Kidney capillary endothelial cell (primary cell): ENCODE data around the gene PGF.
"Not testable (repeated sequence)": the region's sequence is repeated elsewhere in the genome, so short reads cannot be mapped to it uniquely, and the experiment has no call there.

ENCODE experiments used
- DNase-seq: peaks from one replicate; pipeline ENCODE4 v3.0.0-alpha.2; 2018; ENCODE audit warnings: low spot score

Gene PGF

DNA sequence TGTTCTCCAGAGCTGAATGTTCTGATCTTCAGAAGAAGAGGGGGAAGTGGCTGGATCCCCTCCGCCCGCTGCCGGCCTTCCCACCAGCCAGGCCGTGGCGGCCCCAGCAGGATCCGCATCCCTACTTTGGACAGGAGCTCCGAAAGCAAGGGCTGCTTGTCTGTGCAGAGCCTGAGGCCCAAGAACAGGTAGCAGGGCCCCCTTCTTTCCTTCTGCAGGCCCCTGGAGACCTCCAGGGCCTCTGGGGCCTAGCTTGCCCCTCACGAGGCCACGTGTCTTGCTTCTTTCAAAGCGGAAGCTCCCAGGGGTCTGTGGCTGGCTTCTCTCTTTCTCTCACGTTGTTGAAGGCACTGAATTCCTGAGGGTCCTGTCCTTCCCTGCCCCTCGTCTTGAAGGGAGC, 13.2 kb downstream of the PGF start:
- no peak for DNase-seq

DNA sequence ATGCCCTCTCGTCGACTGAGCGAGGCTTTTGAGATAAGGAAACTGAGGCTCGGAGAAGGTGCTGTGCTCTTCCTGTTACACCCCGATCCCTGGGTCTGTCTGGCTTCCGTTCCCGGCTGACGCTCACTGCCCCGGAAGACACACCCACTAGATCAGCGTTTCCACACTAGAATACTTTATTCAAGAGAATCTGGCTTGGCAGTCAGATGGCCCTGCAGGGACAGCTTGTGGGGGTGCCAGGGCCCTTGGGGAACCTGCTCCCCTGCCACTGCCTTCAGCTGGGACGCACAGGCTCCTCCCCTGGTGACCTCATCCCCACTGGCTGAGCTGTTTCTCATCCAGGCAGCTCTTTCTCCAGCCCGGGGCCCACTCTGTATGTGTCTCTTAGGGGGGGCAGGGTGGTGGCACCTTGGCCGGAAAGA, 13.7 kb downstream of the PGF start:
- peak; percentile 61 for DNase-seq

DNA sequence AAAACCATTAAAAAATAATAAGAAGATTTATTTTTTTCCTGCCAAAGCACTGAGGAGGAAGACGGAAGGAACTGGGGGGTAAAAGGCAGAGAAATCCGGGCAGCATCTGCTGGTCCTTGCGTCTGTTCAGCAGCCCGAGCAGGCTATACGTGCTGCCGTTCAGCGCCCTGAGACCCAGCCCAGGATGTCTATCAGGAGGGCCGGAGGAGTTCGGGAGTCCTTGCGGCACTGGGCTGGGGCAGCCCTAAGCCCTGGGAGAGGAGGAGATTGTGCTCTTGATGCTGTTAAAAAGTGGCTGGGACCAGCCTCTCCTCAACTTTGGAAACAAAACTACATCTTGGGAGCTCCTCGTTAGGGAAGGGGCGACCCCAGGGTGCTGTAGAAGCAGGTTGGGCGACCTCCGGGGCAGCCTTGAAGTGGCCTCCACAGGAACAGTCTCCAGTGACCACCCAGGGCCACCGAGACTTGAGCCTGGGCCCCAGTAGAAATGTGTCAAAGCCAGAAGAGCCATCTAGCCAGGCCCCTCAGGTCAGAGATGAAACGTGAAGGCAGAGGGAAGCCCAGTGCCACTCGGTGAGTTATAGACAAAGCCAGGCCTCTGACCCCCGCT, 14.3 kb downstream of the PGF start:
- no peak for DNase-seq

DNA sequence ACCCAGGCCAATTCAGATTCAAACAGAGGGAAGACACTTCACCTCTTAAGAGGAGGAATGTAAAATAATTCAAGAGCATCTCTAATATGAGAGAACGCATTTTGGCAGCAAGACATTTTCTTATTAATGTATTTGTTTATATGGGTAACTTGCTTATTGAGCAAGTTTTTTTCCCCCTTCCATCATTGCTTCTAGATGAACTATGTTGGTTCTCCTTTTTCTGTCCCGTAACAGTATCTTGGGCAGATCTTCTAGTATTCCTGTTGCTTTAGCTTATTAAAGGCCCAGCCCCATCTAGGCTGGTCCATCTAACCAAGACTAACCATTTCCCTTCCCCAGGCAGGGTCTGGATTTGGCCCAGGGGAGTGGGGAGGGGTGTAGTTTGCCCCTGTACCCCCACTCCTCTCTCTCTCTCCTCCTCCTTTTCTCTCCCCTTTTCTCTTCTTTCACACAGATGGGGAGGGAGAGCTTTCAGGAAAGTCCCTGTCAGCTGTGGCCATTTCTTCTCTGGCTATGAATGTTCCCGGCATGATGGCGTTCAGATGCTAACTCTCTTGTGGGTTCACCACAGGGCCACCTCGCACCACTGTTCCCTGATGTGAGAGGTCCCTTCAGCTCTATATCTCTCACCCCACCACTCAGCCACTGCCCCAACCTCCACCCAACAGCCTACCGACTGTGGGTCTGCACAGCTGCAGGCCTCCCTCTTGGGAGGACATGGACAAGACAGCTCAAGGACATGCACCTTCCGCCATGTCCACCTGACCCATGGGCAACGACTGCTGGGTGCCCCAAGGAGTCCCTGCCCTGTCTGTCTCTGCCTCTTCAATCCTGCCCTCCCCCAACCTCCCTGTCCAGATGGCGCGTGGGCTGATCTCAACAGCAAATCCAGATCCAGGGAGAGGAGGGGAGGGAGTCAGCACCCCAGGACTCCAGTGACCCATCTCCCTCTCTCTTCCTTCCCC, 16.6 kb downstream of the PGF start:
- DNase-seq: no peak

DNA sequence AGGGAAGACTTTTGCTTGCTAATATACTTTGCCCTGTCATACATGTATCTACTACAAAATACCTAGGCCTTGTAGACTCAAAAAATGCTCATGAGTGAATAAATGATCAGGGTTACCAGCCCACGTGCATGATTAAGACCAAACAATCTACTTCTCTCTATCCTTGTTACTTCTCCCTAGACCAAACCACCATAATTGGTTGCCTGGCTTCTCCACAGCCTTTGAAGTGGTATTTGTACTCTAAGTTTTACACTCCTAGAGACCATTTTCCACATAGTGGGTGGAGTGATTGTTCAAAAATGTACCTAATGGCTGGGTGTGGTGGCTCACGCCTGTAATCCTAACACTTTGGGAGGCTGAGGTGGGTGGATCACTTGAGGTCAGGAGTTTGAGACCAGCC, 18.2 kb downstream of the PGF start:
- DNase-seq: no peak

DNA sequence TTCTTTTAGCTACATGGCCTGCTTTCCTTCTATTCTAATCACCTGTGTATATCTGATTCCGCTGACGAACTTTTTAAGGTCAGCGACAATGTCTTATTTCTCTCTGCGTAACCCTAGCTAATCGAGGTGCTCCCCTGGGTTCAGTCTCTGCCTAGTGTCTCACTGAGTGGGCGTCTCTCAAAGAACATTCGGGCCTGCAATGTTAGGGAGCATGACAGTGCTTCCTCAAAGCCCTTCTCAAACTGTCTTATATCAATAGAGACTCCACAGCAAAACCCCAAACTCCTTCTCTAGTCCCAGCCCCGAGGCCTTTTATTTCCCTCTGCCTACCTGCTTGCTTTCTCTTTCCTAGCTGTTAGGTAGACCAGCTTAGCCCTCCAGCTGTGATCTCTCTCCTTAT, 18.7 kb downstream of the PGF start:
- DNase-seq: no peak

DNA sequence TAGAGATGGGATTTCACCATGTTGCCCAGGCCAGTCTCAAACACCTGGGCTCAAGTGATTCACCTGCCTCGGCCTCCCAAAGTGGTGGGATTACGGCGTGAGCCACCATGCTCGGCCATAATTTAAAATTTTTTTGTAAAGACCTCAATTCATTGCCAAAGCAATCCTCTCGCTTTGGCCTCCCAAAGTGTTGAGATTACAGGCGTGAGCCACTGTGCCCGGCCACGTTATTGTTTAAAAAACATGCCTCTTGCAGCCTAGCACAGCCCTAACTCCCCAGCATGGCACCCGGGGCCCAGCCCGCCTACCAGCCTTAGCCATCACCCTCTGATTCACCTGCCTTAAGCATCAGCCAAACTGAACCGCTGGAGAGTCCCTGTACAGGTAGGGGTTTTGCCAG, 19.2 kb downstream of the PGF start:
- no peak for DNase-seq

DNA sequence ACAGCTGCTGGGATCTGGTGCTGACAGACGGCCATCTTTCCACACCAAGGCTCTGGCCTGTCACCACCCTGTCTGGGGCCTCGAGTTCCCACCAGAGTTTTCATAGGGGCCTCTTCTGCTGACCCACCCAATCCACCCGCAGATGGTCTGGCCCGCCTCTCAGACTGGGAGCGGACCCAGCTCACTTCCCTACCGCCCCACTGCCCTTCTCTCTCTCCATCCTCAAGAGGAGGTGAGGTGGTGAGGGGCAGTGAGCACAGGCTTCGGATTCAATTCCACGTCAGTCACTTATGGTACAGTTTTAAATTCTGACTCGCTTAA, 20.1 kb downstream of the PGF start:
- no peak for DNase-seq

DNA sequence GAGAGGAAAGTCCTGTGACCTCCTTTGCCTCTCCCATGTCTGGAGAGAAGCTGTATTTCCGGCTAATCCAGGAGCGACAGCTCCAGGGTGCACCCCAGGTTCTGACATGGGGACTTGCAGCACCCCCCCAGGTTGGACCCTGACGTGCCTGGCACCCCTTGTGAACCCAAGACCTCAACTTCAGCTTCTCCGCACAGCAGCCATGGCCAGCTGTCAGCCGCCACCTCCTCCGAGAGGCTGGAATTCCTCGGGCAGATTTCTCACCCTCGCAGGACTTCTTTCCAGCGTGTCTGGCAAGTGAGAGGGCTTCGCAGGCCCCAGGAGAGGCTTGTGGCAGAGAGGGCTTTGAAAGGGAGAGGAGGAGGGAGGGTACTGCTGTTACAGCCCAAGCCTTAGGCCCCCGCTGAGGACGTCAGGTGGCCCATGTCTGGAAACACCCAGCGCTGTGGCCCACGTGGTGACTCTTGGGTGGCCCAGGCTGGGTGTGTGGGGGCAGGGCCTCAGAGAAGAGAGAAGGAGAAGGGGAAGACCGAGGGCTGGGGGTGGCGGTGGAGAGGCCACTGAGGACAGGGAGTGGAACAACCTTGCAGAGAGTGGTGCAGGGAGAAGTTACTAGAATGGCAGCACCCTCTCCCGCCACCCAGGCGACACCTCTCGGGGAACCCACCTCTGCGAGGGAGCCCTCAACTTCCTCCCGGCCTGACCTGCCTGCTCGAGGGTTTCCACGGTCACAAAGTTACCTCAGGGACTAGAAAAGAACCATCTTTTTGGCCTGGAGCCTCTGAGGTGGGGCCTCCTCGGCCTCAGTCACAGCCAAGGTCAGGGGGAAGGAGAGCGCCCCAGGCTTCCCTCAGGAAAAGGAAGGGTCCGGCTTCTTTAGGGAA, 20.7 kb downstream of the PGF start:
- no peak for DNase-seq

DNA sequence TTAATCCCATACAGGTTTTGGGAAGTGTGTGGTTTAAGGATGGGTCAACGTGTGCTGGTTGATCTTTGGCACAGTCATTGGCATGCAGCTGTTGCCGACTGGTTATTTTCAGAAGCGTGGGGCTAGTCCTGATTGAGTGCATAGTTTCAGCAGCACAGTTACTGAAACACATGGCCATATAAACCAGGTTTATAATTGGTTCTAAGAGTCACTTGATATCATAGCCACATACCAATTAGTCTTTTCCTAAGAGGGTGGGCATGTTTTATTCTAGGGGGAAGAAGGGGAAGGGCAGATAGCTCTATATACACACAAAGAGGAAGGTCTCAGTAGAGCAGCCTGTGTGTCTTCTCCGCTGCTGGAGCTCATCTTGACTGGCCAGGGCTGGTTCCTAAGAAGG, 21.4 kb downstream of the PGF start:
- DNase-seq: no peak

DNA sequence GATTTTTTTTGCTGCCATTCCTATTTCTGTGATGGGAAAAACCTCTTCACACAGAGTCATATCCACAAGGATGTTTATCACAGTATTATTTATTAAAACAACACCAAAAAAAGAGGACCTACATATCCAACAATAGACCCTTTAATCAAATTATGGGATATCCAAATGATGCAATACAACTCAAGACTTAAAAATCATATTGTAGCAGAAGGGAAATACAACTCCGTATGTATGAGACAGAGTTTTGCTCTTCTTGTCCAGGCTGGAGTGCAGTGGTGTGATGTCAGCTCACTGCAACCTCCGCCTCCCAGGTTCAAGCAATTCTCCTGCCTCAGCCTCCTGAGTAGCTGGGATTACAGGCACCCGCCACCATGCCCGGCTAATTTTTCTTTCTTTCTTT, 22.5 kb downstream of the PGF start:
- DNase-seq: not testable (repeated sequence)

DNA sequence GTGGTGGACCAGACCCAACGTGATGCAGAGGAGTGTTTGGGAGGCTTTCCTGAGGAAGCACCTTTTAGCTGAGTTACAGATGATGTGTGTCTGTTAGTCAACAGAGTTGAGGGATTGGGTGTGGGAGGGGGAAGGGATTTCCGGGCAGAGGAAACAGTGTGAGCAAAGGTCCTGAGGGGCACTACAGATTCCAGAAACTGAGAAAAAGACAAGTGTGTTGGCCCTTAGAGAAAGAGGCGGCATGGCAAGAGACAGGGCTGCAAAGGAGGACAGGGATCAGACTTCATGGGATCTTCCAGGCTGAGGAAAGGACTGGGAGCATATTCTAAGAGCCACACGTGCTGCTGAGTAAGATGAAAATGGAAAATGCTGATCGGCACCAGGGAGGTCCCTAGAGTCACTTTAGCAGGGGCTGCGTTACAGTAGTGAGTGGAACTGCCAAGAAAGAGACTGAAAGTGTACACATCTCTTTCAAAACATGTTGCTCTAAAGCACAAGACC, 22.9 kb downstream of the PGF start:
- DNase-seq: peak; percentile 95

DNA sequence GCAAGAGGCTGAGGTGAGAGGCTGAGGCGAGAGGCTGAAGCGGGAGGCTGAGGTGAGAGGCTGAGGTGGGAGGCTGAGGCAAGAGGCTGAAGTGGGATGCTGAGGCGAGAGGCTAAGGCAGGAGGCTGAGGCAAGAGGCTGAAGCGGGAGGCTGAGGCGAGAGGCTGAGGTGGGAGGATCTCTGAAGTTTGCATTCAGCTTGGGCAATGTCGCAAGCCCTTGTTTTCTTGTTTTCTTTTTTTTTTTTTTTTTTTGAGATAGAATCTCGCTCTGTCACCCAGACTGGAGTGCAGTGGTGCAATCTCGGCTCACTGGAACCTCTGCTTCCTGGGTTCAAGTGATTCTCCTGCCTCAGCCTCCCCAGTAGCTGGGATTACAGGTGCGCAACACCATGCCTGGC, 23.7 kb downstream of the PGF start:
- not testable (repeated sequence) for DNase-seq

DNA sequence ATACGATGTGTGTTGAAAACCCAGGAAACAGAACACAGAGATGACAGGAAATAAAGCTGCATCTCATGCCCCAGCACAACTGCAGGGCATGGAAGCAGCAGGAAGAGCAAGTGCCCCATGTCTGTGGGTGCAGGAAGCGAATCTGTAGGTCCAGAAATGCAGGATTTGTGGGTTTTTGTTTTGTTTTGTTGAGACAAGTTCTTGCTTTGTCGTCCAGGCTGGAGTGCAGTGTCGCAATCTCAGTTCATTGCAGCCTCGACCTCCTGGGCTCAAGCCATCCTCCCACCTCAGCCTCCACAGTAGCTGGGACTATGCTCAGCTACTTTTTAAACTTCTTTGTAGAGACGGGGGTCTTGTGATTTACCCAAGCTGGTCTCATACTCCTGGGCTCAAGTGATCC, 26.2 kb downstream of the PGF start:
- DNase-seq: no peak

DNA sequence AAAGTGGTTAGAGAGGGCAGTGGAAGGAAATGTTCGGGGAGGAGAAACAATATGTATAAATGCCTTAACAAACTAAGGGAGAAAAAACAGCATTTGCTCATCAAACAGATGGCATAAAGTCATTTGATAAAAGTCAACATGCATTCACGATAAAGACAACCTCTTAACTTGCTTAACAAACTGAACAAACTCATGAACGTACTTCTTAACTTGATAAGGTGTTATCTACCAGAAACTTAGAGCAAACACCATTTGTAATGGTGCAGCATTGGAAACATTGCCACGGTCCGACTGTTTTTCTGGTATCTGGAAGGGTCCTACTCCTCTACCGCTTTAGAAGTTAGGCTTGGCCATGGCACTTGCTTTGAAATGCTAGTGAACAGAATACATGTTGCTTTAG, 28.2 kb downstream of the PGF start:
- no peak for DNase-seq

DNA sequence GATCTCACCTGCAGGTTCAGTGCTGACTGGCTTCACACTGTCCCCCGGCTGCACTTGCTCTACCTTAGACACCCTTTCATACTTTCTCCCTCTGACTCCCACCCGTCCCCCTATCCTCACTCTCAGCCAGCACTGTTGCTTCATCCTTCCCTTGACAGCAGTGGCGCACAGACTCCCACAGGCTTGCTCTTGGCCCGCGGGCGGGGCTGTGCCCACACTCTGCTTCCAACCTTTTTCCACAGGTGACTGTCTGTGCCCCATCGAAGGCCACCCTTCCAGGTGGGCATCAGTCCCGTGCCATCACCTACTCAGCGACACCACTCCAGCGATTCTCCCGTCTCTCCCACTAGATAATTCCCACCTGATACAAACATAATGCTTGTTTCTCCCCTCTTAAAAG, 31.3 kb downstream of the PGF start:
- DNase-seq: no peak

DNA sequence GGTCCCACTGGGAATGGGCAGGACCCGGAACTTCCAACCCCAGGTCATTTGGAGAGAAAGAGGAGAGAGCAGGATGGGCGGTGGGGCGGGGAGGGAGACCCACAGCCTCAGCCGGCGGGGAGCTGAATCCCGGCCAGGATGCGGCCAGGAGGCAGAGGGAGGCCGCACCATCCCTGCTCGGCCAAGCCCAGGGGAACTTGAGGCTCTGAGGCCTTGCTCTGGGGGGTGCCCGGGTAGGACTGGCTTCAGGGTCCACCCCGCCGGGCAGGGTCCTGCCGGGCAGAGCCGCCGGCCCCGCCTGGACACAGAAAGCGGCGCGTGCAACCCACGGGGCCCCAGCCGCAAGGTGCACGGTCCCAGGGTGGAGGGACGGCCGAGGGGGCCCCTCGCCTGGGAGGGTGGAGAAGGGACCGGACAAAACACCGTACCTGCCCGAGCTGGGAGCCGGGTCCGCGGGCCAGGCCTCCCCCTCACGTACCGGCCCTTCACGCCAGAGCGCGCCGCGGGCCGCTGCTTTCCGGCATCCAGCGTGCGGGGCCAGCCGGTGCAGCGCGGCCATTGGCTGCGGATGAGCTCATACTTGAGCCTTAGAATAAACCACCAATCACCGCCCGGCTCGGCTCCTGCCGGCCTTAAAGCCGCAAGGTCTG, 32.5 kb downstream of the PGF start, which contains the start of gene RPS6KL1:
RPS6KL1 (minus strand) TSS at position 509 of the 650 bp plus-strand sequence. CDS start 1,719 bp downstream, outside the sequence.
- peak; percentile 78 for DNase-seq

DNA sequence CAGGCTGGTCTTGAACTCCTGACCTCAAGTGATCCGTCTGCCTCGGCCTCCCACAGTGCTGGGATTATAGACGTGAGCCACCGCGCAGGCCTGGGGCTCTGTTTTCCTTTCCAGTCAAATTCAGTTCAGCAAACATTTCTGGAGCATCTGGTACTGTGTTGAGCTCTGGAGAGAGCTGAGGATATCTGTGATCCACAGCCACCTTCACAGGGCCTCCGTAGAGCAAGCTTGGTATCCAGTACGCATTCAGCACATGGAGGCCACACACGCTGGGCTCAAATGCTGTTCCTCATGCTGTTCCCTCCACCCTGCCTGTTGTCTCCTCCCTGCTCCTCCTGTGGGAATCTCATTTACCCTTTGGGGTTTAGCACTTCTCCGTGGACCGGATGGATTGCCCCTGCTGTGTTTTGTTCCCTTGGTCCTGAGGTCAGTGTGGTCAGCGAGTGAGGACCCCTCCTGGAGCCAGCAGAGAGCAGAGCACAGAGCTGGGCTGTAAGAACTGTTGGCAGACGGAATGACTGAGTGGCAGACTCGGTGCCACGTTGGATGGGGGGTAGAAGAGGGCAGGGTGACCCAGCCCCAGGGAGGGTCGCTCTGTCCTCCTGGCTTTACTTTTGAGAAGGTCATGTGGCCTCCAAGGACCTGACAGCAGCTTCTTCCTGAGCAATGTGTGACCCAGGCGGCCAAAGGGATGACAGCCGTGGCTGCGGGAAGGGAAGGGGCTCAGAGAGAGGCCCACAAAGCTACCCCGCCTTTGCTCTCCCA, 33.2 kb downstream of the PGF start:
- no peak for DNase-seq

DNA sequence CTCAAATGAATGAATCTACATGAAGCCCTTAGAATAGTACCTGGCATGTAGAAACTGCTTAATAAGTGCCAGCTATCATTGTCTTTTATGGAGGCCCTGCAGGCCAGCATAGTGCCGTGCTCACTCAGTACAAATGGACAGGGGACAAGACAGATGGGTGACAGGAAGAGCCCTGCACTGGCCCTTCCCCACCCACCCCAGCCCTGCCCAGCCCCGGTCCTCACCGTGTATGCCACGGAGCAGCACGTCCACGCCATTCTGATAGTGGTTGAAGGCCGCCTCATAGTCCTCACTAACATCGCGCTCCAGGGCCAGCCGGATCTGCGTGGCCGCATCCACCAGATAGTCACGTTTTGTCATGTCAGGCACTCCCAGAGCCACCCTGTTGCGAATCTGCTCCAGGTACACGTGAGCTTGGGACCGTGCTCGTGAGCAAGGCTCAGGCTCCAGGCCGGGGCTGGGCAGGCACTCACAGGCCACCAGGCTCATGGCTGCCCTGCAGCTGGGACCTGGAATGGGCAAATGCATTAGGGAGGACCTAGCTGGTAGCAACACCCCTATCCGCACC, 34.3 kb downstream of the PGF start:
- DNase-seq: no peak

DNA sequence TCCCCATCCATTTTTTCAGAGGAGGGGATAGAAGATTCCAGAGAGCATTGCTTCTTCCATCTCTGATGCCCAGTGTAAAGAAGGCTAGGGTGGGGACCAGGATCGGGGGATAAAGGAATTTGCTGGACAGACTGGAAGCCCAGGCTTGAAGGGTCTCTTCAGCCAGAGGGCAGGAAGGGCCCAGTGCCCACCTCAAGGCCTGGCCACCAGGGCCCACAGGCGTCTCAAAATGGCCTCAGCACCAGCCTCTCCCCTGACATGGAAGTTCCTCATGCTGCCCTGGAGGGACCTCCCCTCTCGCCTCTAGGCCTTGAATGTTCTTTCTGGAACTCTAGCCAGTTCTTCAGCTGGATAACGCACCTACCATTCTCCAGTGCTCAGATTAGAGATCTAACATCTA, 35.1 kb downstream of the PGF start:
- no peak for DNase-seq
